ENCODE data around the gene TNS2. TPM values are rescaled to one million over a fixed set of nuclear protein-coding genes. Genes with fewer than 3 reads are reported as not detected.

TNS2 gene
- total and polyA plus RNA-seq, 9 of the 15 experiments (the other 6 are each of a cell fraction or from before 2014, with no cell fraction given) = 0.28 to 3.1 (median 1.2) TPM; not detected in 1

- TF ChIP-seq TCF15 (CRISPR knock-in tag; IDR thresholded peaks at IDR 0.05) (0 out of 2 replicates have a peak, but pooled peaks have one; percentile 23), POLR2H (tag; IDR thresholded peaks at IDR 0.05; ENCODE audit: low read depth) (peak; percentile 83), CHD1 (IDR thresholded peaks at IDR 0.05; ENCODE audit: low read length) (peak; percentile 83), CUX1 (CRISPR knock-in tag; IDR thresholded peaks at IDR 0.05) (no peak), ID3 (CRISPR knock-in tag; IDR thresholded peaks at IDR 0.05) (no peak), ID3 (tag; IDR thresholded peaks at IDR 0.05) (no peak), ZNF41 (CRISPR knock-in tag; conservative IDR thresholded peaks at IDR 0.05) (0 out of 2 replicates have a peak, but pooled peaks have one; percentile 22), E2F6 (IDR thresholded peaks at IDR 0.05; ENCODE audit: borderline replicate concordance in 1 of 2, extremely low read depth in 1 of 2, insufficient read depth in 1 of 2, insufficient read length in 1 of 2, low read depth in 1 of 2, low read length in 1 of 2, poor library complexity in 1 of 2, severe bottlenecking in 1 of 2) (peak; percentile 30 to 90), HOMEZ (CRISPR knock-in tag; IDR thresholded peaks at IDR 0.05) (0 out of 2 replicates have a peak, but pooled peaks have one; percentile 20), PHF20 (IDR thresholded peaks at IDR 0.05; ENCODE audit: partially characterized antibody) (peak; percentile 68), TOE1 (IDR thresholded peaks at IDR 0.05; ENCODE audit: borderline replicate concordance) (peak; percentile 100), TOE1 (CRISPR knock-in tag; IDR thresholded peaks at IDR 0.05; ENCODE audit: borderline replicate concordance, low read depth) (no peak), SAP30 (IDR thresholded peaks at IDR 0.05; ENCODE audit: borderline replicate concordance, insufficient read depth, low read depth, low read length, poor library complexity, severe bottlenecking) (no peak), ZNF121 (CRISPR knock-in tag; conservative IDR thresholded peaks at IDR 0.05) (no peak), CC2D1A (IDR thresholded peaks at IDR 0.05) (peak; percentile 39; the same call in 1 of the 2 replicates), E2F3 (CRISPR knock-in tag; IDR thresholded peaks at IDR 0.05) (0 out of 2 replicates have a peak, but pooled peaks have one; percentile 40), GATAD2A (IDR thresholded peaks at IDR 0.05) (no peak)
Measured at GRCh38 chr12:53005986-53006809, 43.7 kb upstream of the TNS2 start, which contains the start of gene EIF4B (continued).
